SHP77 treated with DMSO at 0.1 percent for 48 hours (cell line): ENCODE measurements around the gene SRGAP3.
"Not testable (repeated sequence)": the region's sequence is repeated elsewhere in the genome, so short reads cannot be mapped to it uniquely, and the experiment has no call there.

ENCODE experiments used
- DNase-seq: peaks from one replicate; lab custom pipeline; 2025; lab: John Stamatoyannopoulos, UW

SRGAP3 gene

DNA sequence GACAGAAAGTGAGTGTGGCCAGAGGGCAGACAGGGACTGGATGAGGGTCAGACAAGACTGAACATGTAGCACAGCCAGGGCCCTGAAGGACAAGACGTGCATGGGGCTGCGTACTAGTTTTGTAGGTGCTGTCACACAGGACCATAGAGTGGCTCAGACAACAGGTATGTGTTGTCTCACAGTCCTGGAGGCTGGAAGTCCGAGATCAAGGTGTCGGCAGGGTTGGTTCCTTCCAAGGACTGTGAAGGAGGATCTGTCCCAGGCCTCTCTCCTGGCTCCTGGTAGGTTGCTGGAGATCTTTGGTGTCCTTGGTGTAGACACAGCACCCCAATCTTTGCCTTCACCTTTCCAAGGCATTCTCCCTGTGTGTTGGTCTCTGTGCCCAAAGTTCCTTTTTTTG lies 136.4 kb downstream of the SRGAP3 start:
- no peak for DNase-seq

DNA sequence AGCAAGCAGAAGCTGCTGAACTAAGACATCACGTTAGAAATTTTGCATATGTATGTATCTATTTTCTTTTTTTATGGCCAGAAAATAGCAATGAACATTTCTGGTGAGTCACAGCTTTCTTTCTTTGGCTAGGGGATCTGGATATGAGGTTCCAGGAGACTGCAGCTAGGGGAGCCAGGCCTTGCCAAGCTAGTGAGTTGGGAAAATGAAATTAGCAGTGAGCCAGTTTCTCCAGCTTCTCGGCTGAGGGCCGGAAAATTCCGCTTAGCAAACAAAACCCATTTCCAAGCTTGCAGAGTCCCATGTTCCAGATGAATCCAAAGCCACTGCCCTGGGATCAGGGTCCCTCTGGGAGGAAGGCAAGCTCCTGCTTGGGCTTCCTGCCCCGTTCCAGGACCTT lies 137.6 kb downstream of the SRGAP3 start:
- DNase-seq: no peak

DNA sequence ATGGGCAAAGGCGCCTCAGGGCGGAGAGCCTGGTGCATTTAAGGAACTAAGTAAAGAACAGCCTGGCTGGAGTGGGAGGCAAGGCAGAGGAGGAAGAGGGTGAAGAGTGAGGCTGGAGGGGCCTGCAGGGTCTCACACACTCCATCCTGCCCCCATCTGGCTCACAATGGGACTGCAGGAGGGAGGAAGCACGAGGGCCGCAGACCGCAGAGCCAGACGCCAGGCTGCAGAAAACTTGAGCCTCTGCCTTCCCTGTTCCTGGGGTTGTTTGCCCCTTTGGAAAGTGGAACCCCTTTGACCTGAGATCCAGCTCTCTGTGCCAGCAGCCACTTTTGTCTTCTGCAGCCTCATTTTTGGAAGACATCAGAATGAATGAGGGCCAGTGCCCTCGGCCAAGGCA lies 138.0 kb downstream of the SRGAP3 start:
- no peak for DNase-seq

DNA sequence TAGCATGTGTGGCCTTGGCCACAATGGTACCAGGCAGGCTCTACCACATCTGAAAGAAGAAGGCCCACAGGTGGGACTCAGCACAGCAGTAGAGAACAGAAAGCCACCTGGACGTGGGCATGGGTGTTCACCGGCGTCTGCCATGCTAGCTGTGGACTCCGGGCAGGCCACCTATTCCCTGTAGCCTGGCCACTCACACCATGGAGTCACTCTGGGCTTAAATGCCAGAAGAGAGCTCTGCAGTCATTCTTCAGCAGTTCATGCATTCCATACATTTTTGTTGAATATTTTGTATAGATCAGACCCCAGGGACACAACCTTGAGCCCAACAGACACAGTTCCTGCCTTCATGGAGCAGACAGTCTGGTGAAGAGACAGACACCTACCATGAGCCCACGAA lies 138.6 kb downstream of the SRGAP3 start:
- no peak for DNase-seq

DNA sequence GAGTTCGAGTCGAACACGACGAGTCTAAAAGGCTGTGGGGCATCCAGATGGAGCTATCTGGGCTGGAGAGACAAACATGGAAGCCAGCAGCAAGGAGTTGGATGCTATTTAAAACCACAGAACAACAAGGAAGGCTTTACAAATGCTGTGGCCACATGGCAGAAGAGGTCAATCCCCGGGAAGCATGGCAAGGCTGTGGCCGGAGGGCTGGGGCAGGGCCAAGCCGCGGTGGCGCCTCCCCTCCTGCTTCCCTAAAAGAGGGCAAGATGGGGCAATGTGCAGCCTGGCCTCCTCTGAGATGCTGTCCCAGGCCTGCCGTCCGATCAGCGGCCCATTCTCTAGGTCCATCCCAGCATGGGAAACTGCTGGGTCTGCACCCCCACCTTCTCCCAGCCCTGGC lies 139.1 kb downstream of the SRGAP3 start:
- no peak for DNase-seq

DNA sequence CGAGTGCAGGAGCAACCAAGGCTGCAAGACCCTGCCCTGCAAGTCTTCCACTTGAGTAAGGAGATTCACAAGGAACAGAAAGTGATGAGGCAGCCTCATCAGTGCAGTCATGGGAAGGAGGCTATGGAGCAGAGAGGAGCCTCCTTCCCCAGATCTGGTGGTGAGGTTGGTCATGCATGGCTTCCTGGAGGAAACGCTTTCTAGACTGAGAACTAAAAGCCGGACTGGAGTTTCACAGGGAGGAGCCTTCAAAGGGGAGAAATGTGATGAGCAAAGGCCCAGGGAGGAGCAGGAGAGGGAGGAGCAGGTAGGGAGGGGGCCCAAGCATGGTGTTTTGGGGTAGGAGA lies 139.9 kb downstream of the SRGAP3 start:
- DNase-seq: no peak

DNA sequence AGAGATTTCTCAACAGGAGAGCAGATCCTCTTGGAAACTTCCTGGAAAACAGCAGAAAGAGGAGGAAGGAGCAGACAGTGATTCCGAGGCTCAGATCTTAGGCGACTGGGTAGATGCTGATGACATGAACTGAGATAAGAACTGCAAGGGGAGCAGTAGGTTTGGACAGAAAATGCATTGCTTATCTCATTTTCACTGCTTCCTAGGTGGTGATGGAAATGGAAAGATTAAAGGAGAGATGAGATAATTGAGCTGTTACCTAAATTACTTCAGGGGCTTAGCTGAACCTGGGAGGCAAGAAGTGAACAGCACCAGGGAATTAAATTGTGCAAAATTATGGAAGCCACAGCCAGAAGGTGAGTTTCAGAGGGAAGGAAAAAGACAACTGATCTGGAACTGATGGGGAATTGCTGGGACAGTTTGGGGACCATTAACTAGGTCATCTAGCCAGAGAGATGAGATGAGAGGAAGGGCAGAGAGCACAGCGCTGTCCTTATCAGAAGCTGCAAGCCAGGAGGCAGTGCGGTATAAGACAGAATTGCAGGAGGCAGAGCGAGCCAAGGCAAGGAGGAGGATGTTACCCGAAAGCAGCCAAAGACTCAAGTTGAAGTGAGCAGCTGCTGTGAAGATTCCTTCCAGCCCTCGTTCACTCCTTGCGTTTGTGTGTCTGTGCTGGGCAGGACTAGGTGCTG lies 140.4 kb downstream of the SRGAP3 start:
- no peak for DNase-seq

DNA sequence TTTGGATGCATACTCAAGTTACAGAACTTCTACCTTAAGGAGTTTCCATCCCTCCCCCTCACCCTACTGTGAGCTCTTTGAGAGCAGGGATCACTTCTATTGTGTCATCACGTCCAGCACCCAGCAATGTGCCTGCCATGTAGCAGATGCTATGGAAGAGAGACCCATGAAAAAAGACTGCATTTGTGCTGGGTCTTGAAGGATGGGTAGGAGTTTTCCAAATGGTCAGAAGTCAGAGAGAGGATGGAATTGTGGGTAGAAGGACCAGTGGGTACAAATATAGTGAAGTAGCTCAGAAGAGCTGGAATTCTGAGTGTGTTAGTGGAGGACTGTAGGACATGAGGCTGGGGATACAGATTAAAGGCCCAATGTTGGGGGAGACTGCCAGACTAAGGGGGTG lies 141.7 kb downstream of the SRGAP3 start:
- no peak for DNase-seq

DNA sequence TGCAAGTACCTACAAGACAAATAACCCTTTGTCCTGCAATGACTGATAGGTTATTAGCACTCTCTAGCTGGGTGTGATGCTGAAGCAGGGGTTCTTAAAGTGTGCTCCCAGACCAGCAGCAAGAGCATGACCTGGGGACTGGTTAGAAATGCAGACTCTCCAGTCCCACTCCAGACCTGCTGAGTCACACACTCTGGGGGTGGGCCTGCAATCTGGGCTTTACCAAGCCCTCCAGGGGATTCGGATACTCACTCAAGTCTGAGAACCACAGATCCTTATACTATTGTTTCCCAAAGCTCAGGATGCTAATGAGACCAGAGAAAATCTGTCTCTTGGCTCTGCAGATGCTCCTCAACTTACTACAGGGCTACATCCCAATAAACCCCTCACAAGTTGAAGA lies 144.0 kb downstream of the SRGAP3 start:
- no peak for DNase-seq

DNA sequence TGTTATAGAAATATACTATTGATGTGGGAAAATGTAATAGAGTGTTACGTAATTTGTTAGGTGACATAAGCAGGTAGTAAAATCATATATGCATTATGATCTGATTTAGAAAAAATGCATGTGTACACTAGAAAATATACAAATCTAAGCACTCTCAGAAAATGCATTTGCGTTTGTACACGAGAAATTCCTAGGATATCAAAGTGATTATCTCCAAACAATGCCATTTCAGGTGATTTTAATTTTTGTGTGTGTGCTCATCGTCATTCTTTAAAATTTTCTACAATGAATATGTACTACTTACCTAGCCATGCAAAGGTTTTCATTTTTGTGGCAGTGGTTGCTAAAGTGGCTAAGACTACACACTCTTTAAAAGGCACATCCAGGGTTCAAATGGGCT lies 145.3 kb downstream of the SRGAP3 start:
- DNase-seq: no peak

DNA sequence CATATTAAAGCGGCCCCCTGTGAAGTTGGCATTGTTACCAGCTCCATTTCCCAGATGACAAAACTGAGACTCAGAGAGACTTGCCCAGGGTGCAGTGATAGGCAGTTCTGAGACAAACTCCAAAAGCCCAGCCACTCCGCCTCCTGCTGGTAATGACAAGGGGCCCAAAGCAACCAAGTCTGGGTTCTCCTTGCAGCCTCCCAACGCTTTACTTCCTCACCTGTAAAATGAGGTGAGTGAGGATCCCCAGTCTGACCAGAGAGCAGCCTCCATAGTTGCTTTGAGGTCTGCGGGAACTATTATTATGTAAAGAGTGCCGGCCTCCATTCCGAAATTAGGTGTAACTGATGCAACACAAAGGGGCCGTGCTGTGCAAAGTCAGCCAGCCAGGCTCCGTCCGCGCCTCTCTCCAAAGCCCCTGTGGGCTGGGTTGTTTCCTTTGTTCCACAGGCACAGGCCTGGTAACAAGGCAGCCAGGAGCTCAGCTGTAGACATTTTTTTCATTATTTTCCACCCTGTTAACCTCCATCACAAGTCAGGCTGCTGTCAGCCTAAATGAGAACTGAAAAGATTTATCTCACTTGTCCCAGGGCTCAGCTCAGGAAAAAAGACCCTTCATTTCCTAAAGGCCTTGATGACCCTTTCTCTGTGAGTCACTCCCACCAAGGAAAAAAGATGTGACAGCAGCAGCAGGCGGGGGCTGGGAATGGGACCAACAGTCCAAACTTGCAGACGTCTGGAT lies 147.0 kb downstream of the SRGAP3 start:
- DNase-seq: no peak

DNA sequence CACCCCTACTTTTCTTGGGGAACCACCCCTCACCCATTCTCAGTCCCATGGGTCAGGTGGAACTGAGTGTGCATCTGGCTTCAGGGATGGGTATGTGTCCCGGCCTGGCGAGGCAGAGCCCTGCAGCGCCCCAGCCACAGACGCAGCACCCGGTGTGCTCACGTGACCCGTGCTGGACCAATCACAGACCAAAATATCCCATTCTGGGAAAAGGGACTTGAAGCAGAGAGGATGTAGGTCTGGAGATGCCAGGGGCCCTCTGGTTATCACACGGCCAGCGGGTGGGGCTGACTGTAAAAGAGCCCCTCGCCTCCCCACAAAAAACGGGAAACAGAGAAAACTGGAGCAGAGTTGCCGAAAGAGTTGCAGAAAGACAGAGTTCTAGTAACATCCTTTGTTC lies 148.2 kb downstream of the SRGAP3 start:
- no peak for DNase-seq

DNA sequence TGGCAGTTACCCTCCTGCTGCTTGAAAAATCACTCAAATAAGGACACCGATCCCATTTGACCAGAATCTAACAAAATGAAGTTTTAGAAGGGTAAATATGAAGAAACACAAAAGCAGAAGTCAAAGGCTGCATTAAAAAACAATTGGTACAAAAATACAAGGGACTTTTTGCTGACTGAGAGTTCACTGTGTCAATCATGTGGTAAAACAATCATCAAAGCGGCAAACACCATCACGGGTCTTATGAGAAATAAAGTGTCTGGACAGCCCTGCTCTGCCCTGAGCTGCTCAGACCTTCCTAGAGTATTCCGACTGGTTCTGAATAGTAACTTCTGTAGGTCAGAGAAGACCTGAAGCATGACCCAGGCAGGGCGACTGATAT lies 148.9 kb downstream of the SRGAP3 start:
- DNase-seq: no peak

DNA sequence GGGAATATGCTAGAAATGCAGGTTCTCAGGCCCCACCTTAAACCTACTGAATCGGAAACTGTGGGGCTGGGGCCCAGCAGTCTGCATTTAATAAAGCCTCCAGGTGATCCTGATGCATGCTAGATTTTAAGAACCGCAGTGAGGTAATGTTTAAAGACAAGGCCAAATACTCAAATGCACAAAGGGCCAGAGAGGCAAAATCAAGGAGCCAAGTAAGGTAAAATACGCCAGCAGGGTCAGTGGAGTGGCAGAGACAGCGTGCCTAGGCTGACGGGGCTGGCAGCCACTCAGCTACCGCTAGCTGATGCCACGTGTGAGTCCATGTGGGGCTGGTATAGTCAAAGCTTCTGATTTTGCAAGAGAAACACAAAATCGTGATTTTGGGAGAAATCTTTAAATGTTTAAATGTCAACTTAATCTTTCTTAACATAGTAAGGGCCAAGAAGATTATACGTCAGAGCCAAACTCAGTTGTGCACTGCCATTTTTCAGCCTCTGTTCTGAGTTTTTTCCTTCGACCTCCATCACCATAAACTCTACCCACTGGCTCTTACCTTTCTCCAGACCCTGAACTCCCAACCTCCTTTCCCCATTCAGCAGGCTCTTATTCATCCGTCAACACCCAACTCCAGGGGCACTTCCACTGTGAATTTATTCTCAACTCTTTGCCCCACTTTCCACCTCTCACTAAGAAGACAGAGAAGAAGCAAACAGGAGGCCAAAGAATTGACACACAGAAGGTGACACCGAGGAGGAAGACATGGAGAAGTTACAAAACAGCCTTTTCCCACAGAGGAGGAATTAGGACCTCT lies 149.5 kb downstream of the SRGAP3 start:
- DNase-seq: no peak

DNA sequence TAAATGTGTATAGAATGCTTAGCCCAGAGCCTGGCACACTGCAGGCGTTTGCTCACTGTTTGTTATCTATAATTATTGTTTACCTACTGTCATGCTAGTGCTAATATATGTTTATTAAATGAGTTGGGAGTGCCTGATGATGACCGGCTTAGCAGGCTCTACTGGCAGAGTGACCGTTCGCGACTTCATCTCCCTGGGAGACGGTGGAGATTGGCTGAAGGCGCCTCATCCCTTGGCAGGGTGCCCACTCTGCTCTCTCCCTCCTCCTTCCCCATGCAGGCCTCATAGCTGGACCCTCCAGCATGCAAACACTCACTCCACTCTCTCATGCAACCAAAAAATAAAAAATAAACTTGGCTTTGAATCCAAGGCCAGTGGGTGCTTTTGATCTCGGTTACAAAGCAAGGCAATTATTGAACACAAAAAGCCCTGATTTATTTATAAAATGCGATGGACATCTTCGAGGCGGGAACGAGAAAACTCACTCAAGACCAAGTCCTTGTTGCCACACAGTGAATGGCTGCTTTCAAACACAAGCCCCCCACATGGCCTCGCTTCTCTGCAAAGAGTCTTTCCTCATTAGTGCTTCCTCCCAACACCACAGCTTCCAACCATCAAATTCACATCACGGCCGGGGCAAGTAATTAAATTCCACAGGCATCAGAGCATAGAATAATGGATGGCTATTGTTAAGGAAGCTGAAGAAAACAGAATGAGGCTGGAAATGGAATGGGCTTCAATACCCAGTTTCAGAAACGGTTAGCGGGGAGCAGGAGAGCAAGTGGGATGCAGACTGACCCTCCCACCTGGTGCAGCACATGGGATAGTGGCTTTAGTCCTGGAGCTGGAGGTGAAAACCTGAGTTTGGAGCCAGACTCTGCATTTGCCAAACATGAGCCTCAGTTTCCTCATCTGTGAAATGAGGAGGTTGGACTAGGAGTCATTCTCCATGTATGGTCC lies 150.4 kb downstream of the SRGAP3 start:
- no peak for DNase-seq

DNA sequence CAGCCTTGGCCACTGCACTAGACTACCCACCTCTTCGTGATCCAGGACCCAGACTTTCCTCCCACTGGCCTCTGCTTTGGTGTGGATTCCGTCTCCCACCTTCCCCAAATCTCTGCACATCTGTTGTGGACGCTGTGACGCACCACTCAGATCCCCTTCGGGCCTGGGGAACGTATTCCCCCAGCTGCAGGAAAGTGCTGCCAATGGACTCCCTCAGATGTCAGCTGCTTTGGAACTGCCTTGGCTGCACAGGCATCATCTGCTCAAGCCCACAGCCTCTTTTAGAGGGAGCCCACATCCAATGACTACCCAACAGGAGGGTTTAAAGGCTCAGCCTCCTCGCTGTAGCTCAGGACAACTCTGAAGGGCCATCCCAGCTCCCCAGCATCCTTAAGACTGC lies 152.0 kb downstream of the SRGAP3 start:
- DNase-seq: no peak

DNA sequence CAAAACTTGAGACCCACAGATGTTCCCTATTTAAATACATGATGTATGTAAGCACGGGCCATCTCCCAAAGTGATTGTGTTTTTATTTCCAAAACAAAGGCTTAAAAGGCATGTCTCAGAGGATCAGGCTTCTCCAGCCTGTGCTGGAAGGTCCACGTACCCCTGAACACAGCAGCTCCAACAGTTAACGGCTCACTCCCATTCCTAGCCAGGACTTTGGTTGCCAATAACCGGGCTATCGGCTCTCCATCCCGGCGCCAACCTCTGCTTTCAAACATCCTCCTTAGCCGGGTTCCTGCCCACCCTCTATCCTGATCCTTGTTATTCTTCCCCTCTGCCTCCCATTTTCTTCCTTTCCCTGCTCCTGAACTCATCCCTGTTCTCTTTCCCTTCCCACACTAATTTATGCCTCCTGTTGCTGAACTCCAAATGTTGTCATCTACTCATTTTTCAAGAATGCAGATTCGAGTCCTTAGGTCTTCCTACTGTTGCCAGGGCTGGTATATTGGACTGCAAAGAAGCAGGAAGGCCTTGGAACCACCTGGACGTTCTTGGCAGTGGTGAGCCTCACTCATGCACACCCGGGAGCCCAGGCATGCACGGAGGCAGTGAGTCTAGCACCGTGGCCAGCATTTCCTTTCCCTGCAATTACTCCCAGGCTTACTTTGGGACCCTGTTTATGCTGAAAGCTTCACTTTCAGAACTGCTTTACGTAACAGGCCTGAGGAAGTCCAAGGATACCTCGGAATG lies 157.8 kb downstream of the SRGAP3 start:
- no peak for DNase-seq

DNA sequence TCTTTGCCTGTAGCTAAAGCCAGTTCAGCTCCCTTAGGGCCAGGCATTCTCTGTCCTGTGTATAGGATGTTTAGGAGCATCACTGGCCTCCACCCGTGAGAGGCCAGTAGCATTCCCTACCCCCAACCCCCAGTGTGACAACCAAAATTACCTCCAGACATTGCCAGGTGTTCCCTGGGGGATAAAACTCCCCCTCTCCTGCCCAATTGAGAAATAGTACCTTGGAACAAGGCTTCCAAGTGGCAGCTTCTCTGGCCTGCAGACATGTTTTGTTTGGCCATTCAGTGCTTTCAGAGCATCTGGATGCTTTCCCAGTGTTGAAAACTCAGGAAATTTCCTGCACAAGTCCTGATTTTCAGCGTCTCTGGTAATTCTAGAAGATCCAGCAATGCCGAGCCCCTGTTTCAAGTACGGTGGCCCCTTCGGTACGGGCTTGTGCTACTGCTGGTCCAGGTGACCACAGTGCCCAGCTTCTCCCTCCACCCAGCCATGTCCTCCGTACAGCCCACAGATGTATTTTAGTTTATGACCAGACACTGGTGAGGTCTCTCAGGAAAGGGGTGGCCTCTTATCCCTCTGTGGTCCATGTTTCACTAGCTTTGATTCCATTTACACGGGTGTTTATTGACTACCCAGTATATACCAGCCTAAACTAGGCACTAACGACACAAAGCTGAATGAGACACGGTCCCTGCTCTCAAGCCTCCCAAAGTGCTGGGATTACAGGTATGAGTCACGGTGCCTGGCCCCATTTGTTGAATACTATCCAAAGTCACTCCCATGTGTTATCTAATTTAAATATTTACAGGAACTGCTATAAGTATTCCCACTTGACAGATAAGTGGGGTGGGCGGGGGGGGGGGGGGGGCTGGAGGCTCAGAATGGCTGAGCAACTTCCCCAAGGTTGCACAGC lies 160.7 kb downstream of the SRGAP3 start:
- DNase-seq: no peak

DNA sequence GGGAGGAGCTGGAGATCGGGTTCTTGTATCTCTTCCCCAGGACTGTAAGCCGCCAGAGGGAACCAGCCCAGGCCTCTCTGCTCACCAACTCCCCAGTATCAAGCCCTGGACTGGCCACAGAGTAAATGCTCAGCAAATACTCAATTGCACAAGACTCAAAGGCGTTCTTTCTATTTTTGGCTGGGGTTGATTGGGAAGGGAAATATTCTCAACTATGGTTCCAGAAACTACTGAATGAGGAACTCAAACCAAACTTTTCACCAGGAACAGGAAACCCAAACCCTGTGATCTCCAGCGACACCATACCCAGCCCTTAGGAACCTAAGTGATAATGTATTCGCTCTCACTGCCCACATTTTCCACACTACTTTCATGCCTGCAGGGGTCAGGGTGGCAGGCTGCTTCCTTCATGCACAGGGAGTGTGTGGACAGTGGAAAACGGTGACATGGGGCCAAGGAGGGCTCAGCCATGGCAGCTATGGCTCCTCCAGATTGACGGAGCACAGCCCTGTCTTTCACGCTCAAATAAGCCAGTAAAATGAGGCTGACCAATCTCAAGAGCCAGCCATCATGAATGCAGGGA lies 161.5 kb downstream of the SRGAP3 start:
- no peak for DNase-seq

DNA sequence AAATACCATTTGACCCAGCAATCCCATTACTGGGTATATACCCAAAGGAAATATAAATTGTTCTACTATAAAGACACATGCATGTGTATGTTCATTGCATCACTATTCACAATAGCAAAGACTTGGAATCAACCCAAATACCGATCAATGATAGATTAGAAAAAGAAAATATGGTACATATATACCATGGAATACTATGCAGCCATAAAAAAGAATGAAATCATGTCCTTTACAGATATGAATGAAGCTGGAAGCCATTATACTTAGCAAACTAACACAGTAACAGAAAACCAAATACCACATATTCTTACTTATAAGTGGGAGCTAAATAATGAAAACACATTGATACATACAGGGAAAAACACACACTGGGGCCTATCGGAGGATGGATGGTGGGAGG lies 164.0 kb downstream of the SRGAP3 start:
- DNase-seq: not testable (repeated sequence)
